ENCODE measurements around the gene CDH24.
"Not testable (repeated sequence)": the region's sequence is repeated elsewhere in the genome, so short reads cannot be mapped to it uniquely, and the experiment has no call there.

CDH24 gene

DNA sequence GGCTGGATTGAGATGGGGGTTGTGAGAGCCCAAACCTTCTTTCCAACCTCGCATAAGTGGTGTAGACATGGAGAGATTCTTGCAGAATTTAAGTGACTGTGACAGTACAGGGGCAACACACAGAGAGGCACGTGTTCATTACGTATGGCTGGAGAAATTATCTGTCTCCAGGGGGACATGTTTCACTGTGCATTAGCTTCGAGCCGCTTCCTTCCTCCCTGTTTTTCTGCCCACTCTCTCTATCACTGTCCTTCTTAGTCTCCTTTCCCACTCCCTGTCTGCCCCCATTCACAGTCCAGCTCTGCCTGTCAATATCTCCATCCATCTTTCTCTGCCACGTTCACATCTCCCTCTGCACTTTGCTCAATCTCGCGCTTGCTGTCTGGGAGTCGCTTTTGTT is 35.9 kb downstream of the CDH24 start:
- no peak for DNase-seq (ENCODE audit: low read depth)

DNA sequence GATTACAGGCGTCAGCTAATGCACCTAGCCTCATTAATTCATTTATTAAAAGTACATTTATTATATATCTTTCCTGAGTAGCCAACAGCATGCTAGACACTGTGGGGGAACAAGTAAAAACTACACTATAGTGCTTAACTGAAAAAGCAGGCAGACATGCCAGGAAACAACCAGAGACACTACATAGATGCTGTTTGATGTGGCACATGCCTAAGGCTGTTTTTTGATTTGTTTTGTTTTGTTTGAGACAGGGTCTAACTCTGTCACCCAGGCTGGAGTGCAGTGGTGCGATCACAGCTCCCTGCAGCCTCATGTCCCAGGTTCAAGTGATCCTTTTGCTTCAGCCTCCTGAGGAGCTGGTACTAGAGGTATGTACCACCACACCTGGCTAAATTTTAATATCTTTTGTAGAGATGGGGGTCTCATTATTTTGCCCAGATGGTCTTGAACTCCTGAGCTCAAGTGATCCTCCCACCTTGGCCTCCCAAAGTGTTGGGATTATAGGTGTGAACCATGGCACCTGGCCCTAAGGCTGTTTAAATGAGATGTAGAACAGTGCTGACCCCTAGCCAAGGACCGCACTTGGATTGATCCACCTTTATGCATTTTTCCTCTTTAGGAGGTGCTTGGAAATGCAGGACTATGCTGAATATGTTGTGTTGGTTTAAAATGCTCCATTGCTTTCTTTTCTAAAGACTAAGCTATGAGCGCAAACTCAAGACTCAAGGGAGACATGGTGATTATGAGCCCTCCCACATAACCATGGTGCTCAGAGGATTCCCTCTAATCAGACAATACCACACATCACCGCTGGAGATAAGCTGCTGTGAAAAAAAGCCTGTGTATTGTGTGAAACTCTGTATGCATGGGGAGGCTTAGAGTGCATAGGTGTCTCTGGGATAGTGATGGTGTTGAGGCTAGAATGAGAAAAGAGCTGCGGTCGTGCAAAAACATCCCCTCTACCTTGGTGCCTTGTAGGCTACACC is 36.9 kb downstream of the CDH24 start:
- DNase-seq (ENCODE audit: low read depth) = no peak

DNA sequence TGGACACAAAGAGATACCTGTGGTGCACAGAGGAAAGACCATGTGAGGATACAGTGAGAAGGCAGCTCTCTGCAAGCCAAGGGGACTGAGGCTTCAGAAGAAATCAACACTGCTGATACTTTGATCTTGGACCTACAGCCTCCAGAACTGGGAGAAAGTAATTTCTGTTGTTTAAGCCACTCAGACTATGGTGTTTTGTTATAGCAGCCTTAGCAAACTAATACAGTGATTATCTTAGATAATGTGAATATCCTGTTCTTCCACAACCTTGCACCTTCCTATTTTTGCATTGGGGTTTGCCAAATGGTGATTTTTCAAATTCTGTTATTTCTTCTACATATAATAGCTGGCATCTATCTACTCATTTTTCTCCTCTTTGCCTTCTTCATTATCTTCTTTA is 39.2 kb downstream of the CDH24 start:
- no peak for DNase-seq (ENCODE audit: low read depth)

DNA sequence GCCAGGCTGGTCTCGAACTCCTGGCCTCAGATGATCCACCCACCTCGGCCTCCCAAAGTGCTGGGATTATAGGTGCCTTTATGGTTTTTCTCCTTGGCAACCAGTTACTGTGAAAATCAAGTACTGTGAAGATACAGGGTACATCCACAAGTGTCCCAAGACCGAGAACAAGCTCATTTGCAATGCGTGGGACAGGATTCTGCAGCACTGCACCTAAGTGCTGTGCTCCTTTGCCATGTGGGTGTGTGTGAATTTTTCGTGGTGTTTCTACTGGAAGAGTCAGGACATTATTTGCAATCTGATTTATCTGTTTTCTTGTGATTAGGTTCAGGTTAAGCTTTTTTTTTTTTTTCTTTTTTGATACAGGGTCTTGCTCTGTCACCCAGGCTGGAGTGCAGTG is 40.2 kb downstream of the CDH24 start:
- DNase-seq (ENCODE audit: low read depth) = no peak

DNA sequence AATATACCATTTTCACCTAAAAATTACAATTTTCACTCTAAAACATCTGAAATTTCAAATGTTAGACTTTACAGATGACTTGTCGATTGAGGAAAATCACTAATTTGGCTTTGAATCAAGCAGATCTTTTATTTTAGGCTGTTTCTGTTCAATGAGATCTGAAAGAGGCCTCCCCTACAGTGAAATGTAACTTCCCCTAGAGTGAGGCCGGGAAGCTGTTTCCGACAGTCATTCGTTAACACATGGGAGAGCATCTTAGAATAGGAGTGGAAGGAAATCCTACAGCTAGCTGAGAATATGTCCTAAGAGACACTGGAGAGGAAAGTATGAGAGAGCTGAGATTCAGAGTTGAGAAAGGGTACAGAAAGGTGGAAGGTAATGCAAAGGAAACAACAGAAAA is 41.7 kb downstream of the CDH24 start:
- DNase-seq (ENCODE audit: low read depth) = no peak

DNA sequence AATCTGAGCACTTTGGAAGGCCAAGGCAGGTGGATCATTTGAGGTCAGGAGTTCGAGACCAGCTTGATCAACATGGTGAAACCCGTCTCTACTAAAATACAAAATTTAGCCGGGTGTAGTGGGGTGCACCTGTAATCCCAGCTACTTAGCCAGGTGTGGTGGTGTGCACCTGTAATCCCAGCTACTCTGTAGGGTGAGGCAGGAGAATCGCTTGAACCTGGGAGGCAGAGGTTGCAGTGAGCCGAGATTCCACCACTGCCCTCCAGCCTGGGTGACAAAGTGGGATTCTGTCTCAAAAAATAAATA is 43.6 kb downstream of the CDH24 start:
- not testable (repeated sequence) for DNase-seq (ENCODE audit: low read depth)

DNA sequence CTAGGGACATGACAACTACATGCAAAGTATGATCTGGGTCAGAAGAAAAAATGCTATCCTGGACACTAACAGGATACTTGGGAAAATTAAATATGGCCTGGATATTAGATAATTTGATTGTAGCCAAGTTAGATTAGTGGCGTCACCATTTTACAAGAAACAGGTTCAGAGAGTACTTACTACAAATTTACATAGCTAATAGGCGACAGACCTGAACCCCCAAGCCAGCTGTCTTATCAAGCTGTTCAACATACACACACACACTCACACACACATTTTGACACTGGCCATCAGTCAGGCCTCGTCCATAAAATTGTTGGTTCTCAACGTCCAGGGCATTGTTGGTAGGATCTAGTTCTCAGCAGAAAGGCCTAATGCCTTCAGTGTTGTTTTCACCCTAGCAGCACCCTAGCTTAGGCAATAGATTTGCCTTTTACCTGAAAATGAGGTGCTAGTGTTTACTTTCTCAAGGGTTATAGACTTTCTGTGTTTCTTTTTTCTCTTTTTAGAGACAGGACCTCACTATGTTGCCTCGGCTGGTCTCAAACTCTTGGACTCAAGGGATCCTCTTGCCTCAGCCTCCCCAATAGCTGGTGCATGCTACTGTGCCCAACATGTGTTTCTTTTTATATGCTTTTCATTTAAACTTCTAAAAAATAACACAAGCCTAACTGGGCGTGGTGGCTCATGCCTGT is 44.1 kb downstream of the CDH24 start:
- DNase-seq (ENCODE audit: low read depth) = no peak

DNA sequence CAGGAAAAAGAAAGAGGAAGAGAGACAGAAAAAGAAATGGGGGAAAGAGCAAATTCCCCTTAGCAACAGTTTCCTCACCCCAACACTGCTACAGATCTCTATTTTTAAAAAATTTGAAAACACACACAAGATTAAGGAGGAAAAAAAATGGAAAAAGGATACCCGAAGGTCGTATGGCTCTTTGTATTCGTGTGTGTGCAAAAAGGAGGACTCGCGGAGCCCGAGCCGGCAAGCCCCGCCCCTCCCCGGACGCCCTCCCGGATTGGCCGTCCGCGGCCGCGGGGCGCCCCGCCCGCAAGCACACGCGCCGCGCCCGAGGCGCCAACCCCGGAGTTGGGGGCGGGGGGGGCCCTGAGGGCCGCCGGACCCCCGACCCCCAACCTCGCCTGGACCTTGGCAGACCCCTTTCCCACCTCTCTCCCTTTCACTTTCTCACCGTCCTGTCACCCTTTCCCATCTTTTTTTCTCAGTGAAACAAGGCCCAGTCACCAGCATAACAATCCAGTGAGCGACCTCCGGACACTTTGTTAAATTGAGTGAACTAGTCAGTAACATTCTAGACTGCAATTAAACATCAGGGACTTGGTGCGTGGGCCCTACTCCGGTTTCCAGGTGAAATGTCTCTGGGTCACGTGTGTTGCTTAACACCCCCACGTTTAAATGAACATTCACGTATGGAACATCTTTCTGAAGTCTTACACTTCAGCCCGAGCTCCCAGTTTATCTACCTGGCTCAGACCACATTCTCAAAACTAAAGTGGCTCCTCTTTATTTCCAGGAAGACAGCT is 47.2 kb downstream of the CDH24 start, which contains the start of gene C14orf93:
Gene C14orf93 (minus strand): TSS at position 205 of the 788 bp plus-strand sequence. CDS start 11,120 bp downstream, outside the sequence.
- peak; percentile 43 for DNase-seq (ENCODE audit: low read depth)

DNA sequence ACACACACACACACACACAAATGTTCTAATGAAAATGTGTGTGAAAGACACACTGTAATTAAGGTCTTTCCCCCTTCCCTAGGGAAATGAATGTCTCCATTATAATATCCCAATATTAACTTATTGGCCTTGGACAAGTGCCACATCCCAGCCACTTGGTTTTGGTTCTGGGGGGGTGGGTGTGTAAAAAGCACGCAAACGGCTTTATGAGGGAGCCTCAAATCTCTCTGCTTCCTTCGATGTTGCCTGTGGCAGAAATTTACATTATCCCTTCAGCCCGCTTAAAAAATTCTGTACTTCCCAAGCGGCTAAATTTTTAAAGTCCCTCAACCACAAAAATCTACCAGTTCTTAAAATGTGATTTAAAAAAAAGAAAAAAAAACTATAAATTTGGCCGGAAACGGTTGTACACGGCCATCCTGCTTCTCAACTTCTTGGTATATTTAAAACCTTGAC is 47.8 kb downstream of the CDH24 start:
- DNase-seq (ENCODE audit: low read depth) = no peak

DNA sequence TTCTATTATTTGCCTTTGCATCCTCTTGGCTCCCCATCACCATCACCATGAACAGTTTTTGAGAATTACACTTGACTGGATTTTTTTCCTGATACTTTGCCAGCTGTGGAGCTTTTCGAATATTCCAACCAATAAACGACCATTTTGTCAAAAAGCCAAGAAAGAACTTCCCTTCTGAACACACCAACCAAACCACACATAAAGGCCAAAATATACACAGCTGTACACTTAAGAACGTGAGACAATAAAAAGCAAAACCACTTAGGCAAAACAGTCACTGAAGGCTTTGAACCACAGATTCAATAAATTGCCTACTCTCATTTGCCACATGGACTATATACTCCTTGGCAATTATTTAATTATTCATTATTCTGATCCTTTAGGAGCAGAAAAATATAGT is 48.5 kb downstream of the CDH24 start:
- DNase-seq (ENCODE audit: low read depth) = no peak

DNA sequence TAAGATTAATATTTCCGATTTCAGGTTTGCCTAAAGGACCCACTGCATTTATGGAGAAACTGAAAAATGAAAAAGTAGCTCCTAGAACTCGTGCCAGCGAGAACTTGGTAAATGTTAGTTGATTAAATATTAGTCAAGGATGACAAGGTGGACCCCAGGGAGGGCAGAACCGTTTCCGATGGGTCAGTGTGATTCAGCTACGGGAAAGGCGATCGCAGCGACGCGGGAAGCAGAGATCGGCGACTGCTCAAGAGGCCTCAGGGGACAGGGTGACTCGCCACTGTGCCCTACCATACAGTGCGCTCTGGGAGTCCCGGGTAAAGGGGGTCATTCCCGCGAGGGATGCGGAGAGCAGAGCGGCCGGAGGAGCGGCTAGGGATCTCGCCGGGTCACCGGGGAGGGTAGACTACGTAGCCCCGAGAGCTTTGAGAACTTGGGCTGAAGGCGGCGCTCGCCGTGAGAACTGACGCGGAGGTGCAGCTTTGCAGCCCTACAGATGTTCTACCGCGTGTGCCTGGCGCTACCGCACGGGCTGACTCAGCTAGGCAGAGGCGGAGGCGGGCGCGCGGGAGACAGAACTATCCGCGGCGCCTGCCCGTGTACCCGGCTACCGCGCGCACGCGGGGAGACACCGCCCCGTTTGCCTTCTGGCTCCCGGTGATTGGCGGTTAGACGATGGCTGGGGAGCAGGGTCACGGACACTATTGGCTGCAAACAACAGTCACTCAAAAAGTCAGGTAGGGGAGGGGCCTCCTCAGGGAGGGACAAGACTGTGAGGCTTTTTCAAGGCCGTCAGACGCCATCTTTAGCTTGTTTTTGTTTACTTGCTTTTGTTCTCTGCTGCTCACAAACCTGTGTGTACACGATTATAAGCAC is 50.5 kb downstream of the CDH24 start:
- DNase-seq (ENCODE audit: low read depth) = peak; percentile 96

DNA sequence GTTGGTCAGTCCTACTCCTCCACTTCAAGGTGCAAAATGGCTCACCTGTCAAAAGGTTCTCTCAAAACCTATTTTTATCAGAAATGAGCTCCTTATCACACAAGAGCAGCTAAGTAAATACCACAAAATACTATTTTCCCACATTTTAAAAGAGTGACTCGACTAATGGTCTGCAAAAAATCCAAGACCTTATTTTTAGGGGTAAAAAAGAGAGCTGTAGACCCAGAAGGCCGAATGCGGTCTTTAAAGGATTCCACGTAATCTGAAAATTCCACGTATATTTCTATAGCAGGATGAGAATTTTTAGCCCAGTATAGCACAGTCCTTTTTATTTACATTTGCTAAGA is 51.2 kb downstream of the CDH24 start:
- DNase-seq (ENCODE audit: low read depth) = no peak

DNA sequence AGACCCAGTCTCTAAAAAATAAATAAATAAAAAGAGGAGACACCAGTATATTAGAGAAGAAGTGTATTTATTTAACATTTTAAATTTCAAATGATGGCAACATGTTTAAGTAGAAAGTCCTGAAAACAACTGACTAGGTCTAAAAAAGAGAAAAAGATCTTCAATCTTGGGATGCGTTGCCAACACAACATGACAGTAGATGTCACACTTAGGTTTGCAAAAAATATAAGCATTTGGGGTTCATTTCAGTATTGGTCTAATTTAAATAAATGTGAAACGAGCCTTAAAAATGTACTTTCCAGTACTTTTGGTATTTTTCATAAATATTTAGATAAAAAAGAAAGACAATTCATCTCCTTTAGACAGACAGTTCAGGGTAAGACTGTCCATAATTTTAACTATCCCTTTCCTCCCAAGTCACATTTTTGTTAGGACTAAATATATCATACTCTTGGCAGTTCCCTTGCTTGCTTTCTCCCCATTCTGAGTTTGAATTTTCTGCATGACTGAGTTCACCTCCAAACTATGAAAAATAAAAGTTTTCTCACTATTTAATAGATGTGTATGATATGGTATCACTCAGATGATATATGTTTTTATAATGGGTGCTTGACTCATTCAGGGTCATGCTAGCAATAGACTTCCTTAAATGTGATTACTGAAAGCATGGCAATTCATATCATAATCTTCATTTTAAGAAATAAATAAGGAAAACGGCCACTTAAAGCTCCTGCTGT is 51.7 kb downstream of the CDH24 start:
- DNase-seq (ENCODE audit: low read depth) = no peak

DNA sequence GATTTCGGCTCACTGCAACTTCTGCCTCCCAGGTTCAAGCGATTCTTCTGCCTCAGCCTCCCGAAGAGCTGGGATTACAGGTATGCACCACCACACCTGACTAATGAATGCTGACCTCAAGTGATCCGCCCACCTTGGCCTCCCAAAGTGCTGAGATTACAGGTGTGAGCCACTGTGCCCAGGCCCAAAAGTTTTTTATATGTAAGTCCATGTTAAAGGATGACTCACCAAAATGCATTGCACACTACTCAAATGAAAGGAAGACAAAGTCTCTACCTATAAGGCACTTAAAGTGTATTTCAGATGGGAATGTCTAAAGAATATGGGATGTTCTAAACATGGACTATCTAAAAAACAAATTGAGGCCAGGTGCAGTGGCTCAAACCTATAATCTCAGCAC is 53.0 kb downstream of the CDH24 start:
- not testable (repeated sequence) for DNase-seq (ENCODE audit: low read depth)

DNA sequence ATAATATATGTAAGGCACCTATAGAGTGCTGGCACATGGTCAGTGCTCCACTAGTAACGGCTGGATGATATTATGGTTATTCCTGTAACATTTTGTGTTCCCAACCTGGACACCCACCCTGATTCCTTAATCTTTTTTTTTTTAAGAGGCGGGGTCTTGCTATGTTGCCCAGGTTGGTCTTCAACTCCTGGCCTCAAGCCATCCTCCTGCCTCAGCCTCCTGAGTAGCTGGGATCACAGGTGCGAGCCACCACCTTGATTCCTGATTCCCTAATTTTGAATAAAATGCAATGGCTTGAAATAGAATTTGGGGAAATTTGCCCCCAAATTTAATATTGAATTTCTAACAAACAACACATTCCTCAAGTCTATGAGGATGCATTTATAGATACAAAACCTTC is 54.7 kb downstream of the CDH24 start:
- no peak for DNase-seq (ENCODE audit: low read depth)

DNA sequence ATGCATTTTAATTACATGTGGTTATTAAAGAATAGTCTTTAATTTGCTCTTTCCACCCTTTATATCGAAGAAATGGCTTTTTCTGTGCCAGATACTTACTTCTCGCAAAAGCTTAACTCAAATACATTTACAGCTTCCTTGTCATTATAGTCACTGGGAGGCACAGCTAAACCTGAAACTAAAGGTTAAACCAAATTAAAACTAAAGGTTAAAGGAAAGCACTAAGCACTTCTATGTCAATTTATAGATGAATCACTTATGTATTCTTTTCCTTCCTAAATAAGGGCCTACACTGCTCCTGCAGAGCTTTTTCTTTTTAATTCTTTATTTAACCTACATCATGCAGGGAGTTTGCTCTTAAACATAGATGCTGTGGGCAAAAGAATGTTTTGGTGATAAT is 56.5 kb downstream of the CDH24 start:
- no peak for DNase-seq (ENCODE audit: low read depth)

DNA sequence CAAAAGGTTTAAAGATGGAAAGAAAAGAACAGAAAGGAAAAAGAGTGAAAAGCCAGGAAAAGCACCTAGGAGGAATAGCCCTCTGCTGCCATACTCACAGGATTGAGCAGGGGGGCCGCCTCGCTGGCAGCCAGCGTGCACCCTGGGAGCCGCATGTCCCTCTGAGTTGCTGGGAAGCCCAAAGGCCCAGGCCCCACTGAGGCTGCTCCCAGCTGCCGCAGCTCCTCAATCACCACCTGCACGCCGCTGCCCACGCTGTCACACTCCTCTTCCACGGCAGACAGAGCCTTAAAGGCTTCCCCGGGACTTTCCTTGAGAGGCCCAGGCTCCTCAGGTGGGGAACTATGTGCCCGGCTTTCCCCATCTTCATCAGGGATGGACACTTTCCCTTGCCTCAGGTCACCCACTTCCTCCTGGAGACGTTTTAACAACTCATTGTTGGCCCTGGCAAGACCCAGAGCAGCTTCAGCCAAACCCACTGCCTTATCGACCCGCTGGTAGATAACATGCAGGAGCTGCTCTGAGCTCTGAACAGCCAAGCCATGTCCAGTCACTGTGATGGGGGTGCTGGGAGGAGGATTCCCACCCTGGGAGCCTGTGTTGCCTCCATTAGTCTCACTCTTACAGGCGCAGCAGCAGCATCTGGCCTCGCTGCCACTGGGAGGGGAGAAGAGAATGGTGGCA is 58.8 kb downstream of the CDH24 start:
- DNase-seq (ENCODE audit: low read depth) = no peak

DNA sequence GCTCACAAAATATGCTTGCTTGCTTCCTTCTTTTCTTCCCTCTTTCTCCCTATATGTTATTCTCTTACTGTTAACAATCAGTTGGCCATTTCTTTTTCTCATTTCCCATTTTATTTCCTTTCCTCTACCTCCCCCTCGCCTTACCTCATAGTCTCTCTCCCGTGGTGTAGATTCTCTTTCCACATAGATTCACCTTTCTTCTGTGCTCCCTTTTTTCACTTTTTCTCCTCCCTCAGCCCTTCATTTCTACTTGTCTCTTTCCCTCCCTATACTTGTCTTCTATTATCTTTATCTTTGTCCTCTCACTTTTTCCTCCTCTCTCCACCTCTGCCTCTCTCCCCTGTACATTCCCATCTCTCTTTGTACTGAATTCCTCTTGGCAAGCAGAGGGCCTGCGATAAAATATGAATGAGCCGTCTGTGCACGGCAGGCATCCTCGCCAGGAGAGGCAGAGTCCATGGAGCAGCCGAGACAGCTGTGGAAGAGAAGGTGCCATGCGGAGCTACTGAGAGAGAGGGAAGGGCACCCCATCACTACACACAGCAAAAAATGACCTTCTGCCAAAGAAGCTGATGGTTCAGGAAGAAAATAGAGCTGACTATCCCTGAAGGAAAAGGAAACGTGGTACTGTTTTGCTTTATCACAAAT is 59.5 kb downstream of the CDH24 start:
- no peak for DNase-seq (ENCODE audit: low read depth)
